Amniotic epithelial cell (primary cell): Measurements from ENCODE around the gene MOV10L1.
A peak's percentile ranks its signal among the peaks of the same experiment; 100 is the strongest.

Source experiments
- DNase-seq: peaks from one replicate; pipeline ENCODE4 v3.0.0-alpha.2; 2010; ENCODE audit warnings: low read depth

The MOV10L1 gene

GRCh38 chr22:50205781-50206569 lies 116.2 kb downstream of the MOV10L1 start:
- no peak for DNase-seq

- DNase-seq: peak; percentile 45
Observed at GRCh38 chr22:50206599-50206998, 116.8 kb downstream of the MOV10L1 start.

- DNase-seq: no peak
Observed at GRCh38 chr22:50207383-50208140, 117.8 kb downstream of the MOV10L1 start.

- DNase-seq: no peak
Observed at GRCh38 chr22:50208430-50208938, 118.7 kb downstream of the MOV10L1 start.

- no peak for DNase-seq
Observed at GRCh38 chr22:50208939-50209892, 119.4 kb downstream of the MOV10L1 start.

- DNase-seq: peak; percentile 52
Observed at GRCh38 chr22:50209893-50210292, 120.1 kb downstream of the MOV10L1 start.

- DNase-seq: no peak
Observed at GRCh38 chr22:50210378-50211139, 120.8 kb downstream of the MOV10L1 start.

GRCh38 chr22:50211147-50211546 lies 121.3 kb downstream of the MOV10L1 start:
- DNase-seq: no peak
